Nephron (organoid): ENCODE data around the gene L3MBTL4.
"Not testable (repeated sequence)": the region's sequence is repeated elsewhere in the genome, so short reads cannot be mapped to it uniquely, and the experiment has no call there.

ENCODE experiments used
- H3K27ac Mint-ChIP-seq, 3 experiments: 2 replicates each; pipeline ENCODE4 v1.8.0; 2020; ENCODE audit warnings: mixed read lengths in 3 of 3, mild to moderate bottlenecking in 2 of 3, moderate library complexity in 1 of 3
- H3K27me3 Mint-ChIP-seq: 2 replicates; pipeline ENCODE4 v1.8.0; 2021; ENCODE audit warnings: low read depth, mild to moderate bottlenecking, moderate library complexity, mixed read lengths
- H3K36me3 Mint-ChIP-seq: 2 replicates; pipeline ENCODE4 v1.8.0; 2020; ENCODE audit warnings: low read depth, mixed read lengths
- H3K4me1 Mint-ChIP-seq: 2 replicates; pipeline ENCODE4 v1.8.0; 2020; ENCODE audit warnings: mixed read lengths
- H3K4me3 Mint-ChIP-seq, 3 experiments: 2 replicates each; pipeline ENCODE4 v1.8.0; 2020; ENCODE audit warnings: mild to moderate bottlenecking in 3 of 3, mixed read lengths in 3 of 3, moderate library complexity in 2 of 3
- H3K9me3 Mint-ChIP-seq: 2 replicates; pipeline ENCODE4 v1.8.0; 2020; ENCODE audit warnings: mixed read lengths
- CTCF ChIP-seq, 3 experiments: fragments of 200-600 bp; sonication (generic); IDR thresholded peaks; one replicate each; pipeline ENCODE4 v1.5.0; 2021; ENCODE audit warnings: antibody characterized with exemption in 3 of 3; ENCODE audit not compliant: unreplicated experiment in 3 of 3

The L3MBTL4 gene

GRCh38 chr18:6397931-6398566, 16.7 kb downstream of the L3MBTL4 start:
- H3K4me3 Mint-ChIP-seq: no peak overlapping the region
- TF ChIP-seq CTCF (IDR thresholded peaks at IDR 0.05; ENCODE audit: unreplicated experiment in 3 of 3): no peak
- H3K4me1 Mint-ChIP-seq: no peaks in the 10 kb centered on the region

GRCh38 chr18:6396847-6397246, 17.9 kb downstream of the L3MBTL4 start:
- H3K27ac Mint-ChIP-seq: no peak overlapping the region
- H3K36me3 Mint-ChIP-seq: no peaks in the 10 kb centered on the region
- no peak for TF ChIP-seq CTCF (IDR thresholded peaks at IDR 0.05; ENCODE audit: unreplicated experiment in 3 of 3)
- H3K4me3 Mint-ChIP-seq: no peak overlapping the region
- H3K27me3 Mint-ChIP-seq: peaks cover 16% of the 10 kb centered on the region
- H3K9me3 Mint-ChIP-seq: peaks cover 5% of the 10 kb centered on the region
- no peaks in the 10 kb centered on the region for H3K4me1 Mint-ChIP-seq

More at GRCh38 chr18:6397931-6398566, 16.7 kb downstream of the L3MBTL4 start:
- H3K27me3 Mint-ChIP-seq: peaks cover 20% of the 10 kb centered on the region
- no peaks in the 10 kb centered on the region for H3K36me3 Mint-ChIP-seq
- no peak overlapping the region for H3K27ac Mint-ChIP-seq
- no peaks in the 10 kb centered on the region for H3K9me3 Mint-ChIP-seq

- H3K27ac Mint-ChIP-seq: no peak overlapping the region
- H3K4me1 Mint-ChIP-seq: no peaks in the 10 kb centered on the region
- TF ChIP-seq CTCF (IDR thresholded peaks at IDR 0.05; ENCODE audit: unreplicated experiment in 3 of 3): no peak
- peaks cover 12% of the 10 kb centered on the region for H3K27me3 Mint-ChIP-seq
- H3K4me3 Mint-ChIP-seq: no peak overlapping the region
- peaks cover 10% of the 10 kb centered on the region for H3K9me3 Mint-ChIP-seq
- no peaks in the 10 kb centered on the region for H3K36me3 Mint-ChIP-seq
Measured at GRCh38 chr18:6396276-6396675, 18.4 kb downstream of the L3MBTL4 start.

GRCh38 chr18:6389005-6389404, 25.7 kb downstream of the L3MBTL4 start:
- no peak overlapping the region for H3K4me3 Mint-ChIP-seq
- H3K36me3 Mint-ChIP-seq: no peaks in the 10 kb centered on the region
- no peak overlapping the region for H3K27ac Mint-ChIP-seq
- H3K27me3 Mint-ChIP-seq: peaks cover 3% of the 10 kb centered on the region
- TF ChIP-seq CTCF (IDR thresholded peaks at IDR 0.05; ENCODE audit: unreplicated experiment in 3 of 3): no peak
- H3K4me1 Mint-ChIP-seq: no peaks in the 10 kb centered on the region
- peaks cover 25% of the 10 kb centered on the region for H3K9me3 Mint-ChIP-seq

GRCh38 chr18:6382963-6383362, 31.7 kb downstream of the L3MBTL4 start:
- Mint-ChIP-seq H3K27ac (no peak overlapping the region), H3K36me3 (peaks cover 4% of the 10 kb centered on the region), H3K9me3 (peaks cover 25% of the 10 kb centered on the region), H3K4me1 (no peaks in the 10 kb centered on the region), H3K4me3 (no peak overlapping the region), H3K27me3 (peaks cover 6% of the 10 kb centered on the region)
- TF ChIP-seq CTCF (IDR thresholded peaks at IDR 0.05; ENCODE audit: unreplicated experiment in 3 of 3): no peak

GRCh38 chr18:6377473-6377872, 37.2 kb downstream of the L3MBTL4 start:
- not testable (repeated sequence) for H3K27ac Mint-ChIP-seq, H3K36me3 Mint-ChIP-seq, H3K4me1 Mint-ChIP-seq, H3K4me3 Mint-ChIP-seq
- Mint-ChIP-seq H3K27me3 (peaks cover 28% of the 10 kb centered on the region), H3K9me3 (peaks cover 24% of the 10 kb centered on the region)
